Measurements from ENCODE around the gene SRSF9. TPM values are rescaled to one million over a fixed set of nuclear protein-coding genes. Genes with fewer than 3 reads are reported as not detected.
A peak's percentile ranks its signal among the peaks of the same experiment; 100 is the strongest.
"Not testable (repeated sequence)": the region's sequence is repeated elsewhere in the genome, so short reads cannot be mapped to it uniquely, and the experiment has no call there.

Gene SRSF9
- polyA plus RNA-seq (2013, experiment 1 of 2) = 267 TPM
- 263 TPM for polyA plus RNA-seq (2013, experiment 2 of 2)

- peaks cover 8% of the 10 kb centered on the region for H3K79me1 ChIP-seq (ENCODE audit: low read length)
- no peak within 1 kb of the TSS for H2BK15ac ChIP-seq (replicated peaks; ENCODE audit: low read depth)
- peak within 1 kb of the TSS; percentile 100 for H3K56ac ChIP-seq (ENCODE audit: low read length)
- peak within 1 kb of the TSS; percentile 33 for H4K5ac ChIP-seq (ENCODE audit: low read length)
- H2BK5ac ChIP-seq (ENCODE audit: low read length) = peak within 1 kb of the TSS; percentile 93
- H3K18ac ChIP-seq (ENCODE audit: low read length) = peak within 1 kb of the TSS; percentile 63
- H3K4me3 ChIP-seq (ENCODE audit: low read length) = peak within 1 kb of the TSS; percentile 90
- peak within 1 kb of the TSS; percentile 96 for H3K4ac ChIP-seq (ENCODE audit: low read depth, low read length)
- no CpG with 5 or more reads among the region's 88 CpGs for WGBS (ENCODE audit: extremely low coverage, insufficient coverage, low lambda C conversion rate)
- H3K9ac ChIP-seq (ENCODE audit: low read length) = peak within 1 kb of the TSS; percentile 99
- peak within 1 kb of the TSS; percentile 80 for H3K27ac ChIP-seq (ENCODE audit: low read depth, low read length)
- H3K79me2 ChIP-seq (ENCODE audit: control insufficient read depth, insufficient read depth, low read length) = peaks cover 34% of the 10 kb centered on the region
- peak; percentile 97 for DNase-seq
- no peaks in the 10 kb centered on the region for H3K27me3 ChIP-seq (ENCODE audit: insufficient read depth, low read length, poor library complexity)
- H3K4me1 ChIP-seq (ENCODE audit: control insufficient read depth, low read depth, low read length) = no peaks in the 10 kb centered on the region
- no peak within 1 kb of the TSS for H4K8ac ChIP-seq (ENCODE audit: low read depth, low read length)
- peaks cover 2% of the 10 kb centered on the region for H3K36me3 ChIP-seq (ENCODE audit: control insufficient read depth, insufficient read depth, low read length)
- H2BK120ac ChIP-seq (ENCODE audit: low read depth, low read length) = peak within 1 kb of the TSS; percentile 4
- H2AK5ac ChIP-seq (ENCODE audit: low read length) = no peak within 1 kb of the TSS
- peak within 1 kb of the TSS; percentile 83 for H3K4me2 ChIP-seq (ENCODE audit: low read length)
- peak within 1 kb of the TSS; percentile 99 for H3K23ac ChIP-seq (ENCODE audit: low read length)
Observed at GRCh38 chr12:120469450-120470149, at the start of gene SRSF9. Gene SRSF9 (minus strand): TSS chr12:120469748. CDS start chr12:120469609, 139 bp downstream.

- WGBS (ENCODE audit: extremely low coverage, insufficient coverage, low lambda C conversion rate) = no CpG with 5 or more reads among the region's 8 CpGs
Observed at GRCh38 chr12:120519324-120519723, 49.8 kb upstream of the SRSF9 start.

GRCh38 chr12:120515496-120515895 lies 45.9 kb upstream of the SRSF9 start:
- Histone ChIP-seq H3K36me3 (ENCODE audit: control insufficient read depth, insufficient read depth, low read length) (peaks cover 3% of the 10 kb centered on the region), H2BK120ac (ENCODE audit: low read depth, low read length) (no peak overlapping the region), H2BK5ac (ENCODE audit: low read length) (no peak overlapping the region), H3K9ac (ENCODE audit: low read length) (no peak overlapping the region), H3K4me1 (ENCODE audit: control insufficient read depth, low read depth, low read length) (no peaks in the 10 kb centered on the region), H3K79me2 (ENCODE audit: control insufficient read depth, insufficient read depth, low read length) (no peaks in the 10 kb centered on the region), H3K79me1 (ENCODE audit: low read length) (no peaks in the 10 kb centered on the region), H3K27ac (ENCODE audit: low read depth, low read length) (no peak overlapping the region), H2AK5ac (ENCODE audit: low read length) (no peak overlapping the region), H4K8ac (ENCODE audit: low read depth, low read length) (no peak overlapping the region), H3K4ac (ENCODE audit: low read depth, low read length) (no peak overlapping the region), H3K4me3 (ENCODE audit: low read length) (no peak overlapping the region), H3K4me2 (ENCODE audit: low read length) (no peak overlapping the region), H3K27me3 (ENCODE audit: insufficient read depth, low read length, poor library complexity) (no peaks in the 10 kb centered on the region), H3K56ac (ENCODE audit: low read length) (no peak overlapping the region), H3K23ac (ENCODE audit: low read length) (no peak overlapping the region), H4K5ac (ENCODE audit: low read length) (no peak overlapping the region), H2BK15ac (replicated peaks; ENCODE audit: low read depth) (no peak overlapping the region), H3K18ac (ENCODE audit: low read length) (no peak overlapping the region)
- DNase-seq = no peak
- no CpG with 5 or more reads among the region's 2 CpGs for WGBS (ENCODE audit: extremely low coverage, insufficient coverage, low lambda C conversion rate)

More at GRCh38 chr12:120519324-120519723, 49.8 kb upstream of the SRSF9 start:
- H3K4me2 ChIP-seq (ENCODE audit: low read length); H3K23ac ChIP-seq (ENCODE audit: low read length); DNase-seq; H3K4me1 ChIP-seq (ENCODE audit: control insufficient read depth, low read depth, low read length); H4K5ac ChIP-seq (ENCODE audit: low read length); H3K9ac ChIP-seq (ENCODE audit: low read length); H3K27me3 ChIP-seq (ENCODE audit: insufficient read depth, low read length, poor library complexity); H3K4ac ChIP-seq (ENCODE audit: low read depth, low read length); H2BK120ac ChIP-seq (ENCODE audit: low read depth, low read length); H3K18ac ChIP-seq (ENCODE audit: low read length); H3K79me2 ChIP-seq (ENCODE audit: control insufficient read depth, insufficient read depth, low read length); H2BK5ac ChIP-seq (ENCODE audit: low read length); H3K27ac ChIP-seq (ENCODE audit: low read depth, low read length); H3K4me3 ChIP-seq (ENCODE audit: low read length); H4K8ac ChIP-seq (ENCODE audit: low read depth, low read length); H3K56ac ChIP-seq (ENCODE audit: low read length); H3K79me1 ChIP-seq (ENCODE audit: low read length); H2BK15ac ChIP-seq (replicated peaks; ENCODE audit: low read depth); H3K36me3 ChIP-seq (ENCODE audit: control insufficient read depth, insufficient read depth, low read length); H2AK5ac ChIP-seq (ENCODE audit: low read length): not testable (repeated sequence)

- no peak overlapping the region for H2BK120ac ChIP-seq (ENCODE audit: low read depth, low read length)
- H4K8ac ChIP-seq (ENCODE audit: low read depth, low read length) = no peak overlapping the region
- no peak overlapping the region for H3K9ac ChIP-seq (ENCODE audit: low read length)
- no peaks in the 10 kb centered on the region for H3K79me1 ChIP-seq (ENCODE audit: low read length)
- H3K27me3 ChIP-seq (ENCODE audit: insufficient read depth, low read length, poor library complexity) = no peaks in the 10 kb centered on the region
- no peak overlapping the region for H3K18ac ChIP-seq (ENCODE audit: low read length)
- no peak overlapping the region for H3K4me2 ChIP-seq (ENCODE audit: low read length)
- no peaks in the 10 kb centered on the region for H3K4me1 ChIP-seq (ENCODE audit: control insufficient read depth, low read depth, low read length)
- WGBS (ENCODE audit: extremely low coverage, insufficient coverage, low lambda C conversion rate) = no CpG with 5 or more reads among the region's 7 CpGs
- no peak overlapping the region for H3K4me3 ChIP-seq (ENCODE audit: low read length)
- H4K5ac ChIP-seq (ENCODE audit: low read length) = no peak overlapping the region
- H3K27ac ChIP-seq (ENCODE audit: low read depth, low read length) = no peak overlapping the region
- H3K79me2 ChIP-seq (ENCODE audit: control insufficient read depth, insufficient read depth, low read length) = no peaks in the 10 kb centered on the region
- no peak overlapping the region for H3K56ac ChIP-seq (ENCODE audit: low read length)
- H3K36me3 ChIP-seq (ENCODE audit: control insufficient read depth, insufficient read depth, low read length) = peaks cover 5% of the 10 kb centered on the region
- DNase-seq = no peak
- H2BK15ac ChIP-seq (replicated peaks; ENCODE audit: low read depth) = no peak overlapping the region
- no peak overlapping the region for H2BK5ac ChIP-seq (ENCODE audit: low read length)
- no peak overlapping the region for H2AK5ac ChIP-seq (ENCODE audit: low read length)
- no peak overlapping the region for H3K4ac ChIP-seq (ENCODE audit: low read depth, low read length)
- no peak overlapping the region for H3K23ac ChIP-seq (ENCODE audit: low read length)
Observed at GRCh38 chr12:120514002-120514401, 44.5 kb upstream of the SRSF9 start.

DNA sequence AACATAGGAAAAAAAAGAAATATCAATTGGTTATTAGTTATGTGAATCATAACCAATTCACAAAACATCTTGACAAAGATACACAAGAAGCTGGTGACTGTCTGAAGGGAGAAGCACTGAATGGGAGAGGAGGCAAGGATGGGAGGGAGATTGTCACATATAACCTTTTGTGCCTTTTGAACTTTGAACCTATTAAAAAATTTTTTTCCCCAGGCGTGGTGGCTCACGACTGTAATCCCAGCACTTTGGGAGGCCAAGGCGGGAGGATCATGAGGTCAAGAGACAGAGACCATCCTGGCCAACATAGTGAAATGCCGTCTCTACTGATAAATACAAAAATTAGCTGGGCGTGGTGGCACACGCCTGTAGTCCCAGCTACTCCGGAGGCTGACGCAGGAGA lies 39.0 kb upstream of the SRSF9 start:
- H3K36me3 ChIP-seq (ENCODE audit: control insufficient read depth, insufficient read depth, low read length) = peaks cover 2% of the 10 kb centered on the region
- H2AK5ac ChIP-seq (ENCODE audit: low read length) = no peak overlapping the region
- H3K23ac ChIP-seq (ENCODE audit: low read length) = no peak overlapping the region
- H3K27me3 ChIP-seq (ENCODE audit: insufficient read depth, low read length, poor library complexity) = no peaks in the 10 kb centered on the region
- H3K79me1 ChIP-seq (ENCODE audit: low read length) = no peaks in the 10 kb centered on the region
- H3K79me2 ChIP-seq (ENCODE audit: control insufficient read depth, insufficient read depth, low read length) = no peaks in the 10 kb centered on the region
- H3K4me1 ChIP-seq (ENCODE audit: control insufficient read depth, low read depth, low read length) = no peaks in the 10 kb centered on the region
- H3K4ac ChIP-seq (ENCODE audit: low read depth, low read length) = no peak overlapping the region
- no peak overlapping the region for H3K9ac ChIP-seq (ENCODE audit: low read length)
- no peak for DNase-seq
- no peak overlapping the region for H3K4me3 ChIP-seq (ENCODE audit: low read length)
- no peak overlapping the region for H2BK120ac ChIP-seq (ENCODE audit: low read depth, low read length)
- H3K27ac ChIP-seq (ENCODE audit: low read depth, low read length) = no peak overlapping the region
- H4K5ac ChIP-seq (ENCODE audit: low read length) = no peak overlapping the region
- H4K8ac ChIP-seq (ENCODE audit: low read depth, low read length) = no peak overlapping the region
- no peak overlapping the region for H3K18ac ChIP-seq (ENCODE audit: low read length)
- no peak overlapping the region for H2BK15ac ChIP-seq (replicated peaks; ENCODE audit: low read depth)
- no CpG with 5 or more reads among the region's 8 CpGs for WGBS (ENCODE audit: extremely low coverage, insufficient coverage, low lambda C conversion rate)
- H3K56ac ChIP-seq (ENCODE audit: low read length) = no peak overlapping the region
- no peak overlapping the region for H2BK5ac ChIP-seq (ENCODE audit: low read length)
- H3K4me2 ChIP-seq (ENCODE audit: low read length) = no peak overlapping the region

DNA sequence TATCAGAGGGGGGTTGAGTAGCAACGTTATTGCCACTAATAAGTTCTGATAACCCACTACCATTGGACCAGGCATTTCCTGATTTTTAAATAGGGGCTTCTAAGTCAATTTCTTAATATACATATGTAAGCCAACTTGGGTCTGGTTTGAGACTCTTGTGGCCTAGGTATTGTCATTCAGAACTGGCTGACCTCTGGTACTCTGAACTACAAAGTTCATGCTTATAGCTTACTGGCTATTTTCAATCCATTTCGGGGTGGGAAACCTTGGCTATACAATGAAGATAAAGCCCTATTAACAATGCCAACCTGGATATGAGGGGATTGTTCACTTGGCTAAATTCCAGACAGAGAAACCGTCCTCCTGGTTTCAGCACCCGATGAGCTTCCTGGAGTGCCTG lies 35.0 kb upstream of the SRSF9 start:
- H3K36me3 ChIP-seq (ENCODE audit: control insufficient read depth, insufficient read depth, low read length) = no peaks in the 10 kb centered on the region

More for the DNA sequence above, 35.0 kb upstream of the SRSF9 start:
- Histone ChIP-seq H3K4me1 (ENCODE audit: control insufficient read depth, low read depth, low read length) (no peaks in the 10 kb centered on the region), H3K79me1 (ENCODE audit: low read length) (no peaks in the 10 kb centered on the region), H3K56ac (ENCODE audit: low read length) (no peak overlapping the region), H3K4me2 (ENCODE audit: low read length) (no peak overlapping the region), H2AK5ac (ENCODE audit: low read length) (no peak overlapping the region), H3K9ac (ENCODE audit: low read length) (no peak overlapping the region), H2BK15ac (replicated peaks; ENCODE audit: low read depth) (no peak overlapping the region), H3K27ac (ENCODE audit: low read depth, low read length) (no peak overlapping the region), H3K27me3 (ENCODE audit: insufficient read depth, low read length, poor library complexity) (no peaks in the 10 kb centered on the region), H3K4me3 (ENCODE audit: low read length) (no peak overlapping the region), H2BK5ac (ENCODE audit: low read length) (no peak overlapping the region), H4K5ac (ENCODE audit: low read length) (no peak overlapping the region), H3K23ac (ENCODE audit: low read length) (no peak overlapping the region), H2BK120ac (ENCODE audit: low read depth, low read length) (no peak overlapping the region), H3K18ac (ENCODE audit: low read length) (no peak overlapping the region), H3K79me2 (ENCODE audit: control insufficient read depth, insufficient read depth, low read length) (no peaks in the 10 kb centered on the region), H3K4ac (ENCODE audit: low read depth, low read length) (no peak overlapping the region), H4K8ac (ENCODE audit: low read depth, low read length) (no peak overlapping the region)
- no CpG with 5 or more reads among the region's 4 CpGs for WGBS (ENCODE audit: extremely low coverage, insufficient coverage, low lambda C conversion rate)
- DNase-seq = no peak

All from mesendoderm (in vitro differentiated cells).